Mesendoderm (in vitro differentiated cells): ENCODE results near the gene RAB31.

Experiments used
- DNase-seq: peaks from one replicate; pipeline ENCODE4 v3.0.0; 2013
- H2AK5ac ChIP-seq: 2 replicates; pipeline ENCODE4 v1.6.1; 2013; ENCODE audit warnings: low read length, inconsistent platforms
- H2BK120ac ChIP-seq: 2 replicates; pipeline ENCODE4 v1.6.1; 2013; ENCODE audit warnings: low read depth, mild to moderate bottlenecking, low read length, moderate library complexity, mixed read lengths
- H2BK15ac ChIP-seq: replicated peaks from 2 replicates; pipeline ENCODE4 v1.6.1; 2013; ENCODE audit warnings: low read depth, mild to moderate bottlenecking, moderate library complexity
- H2BK5ac ChIP-seq: 2 replicates; pipeline ENCODE4 v1.6.1; 2013; ENCODE audit warnings: low read length, inconsistent platforms
- H3K18ac ChIP-seq: 2 replicates; pipeline ENCODE4 v1.6.1; 2013; ENCODE audit warnings: mild to moderate bottlenecking, low read length, mixed read lengths
- H3K23ac ChIP-seq: one replicate; pipeline ENCODE4 v1.6.1; 2013; ENCODE audit warnings: low read length
- H3K27ac ChIP-seq: 2 replicates; pipeline ENCODE4 v1.5.1; 2013; ENCODE audit warnings: low read depth, mild to moderate bottlenecking, inconsistent platforms, low read length, moderate library complexity
- H3K27me3 ChIP-seq: 2 replicates; pipeline ENCODE4 v1.6.1; 2013; ENCODE audit warnings: low read length, control low read depth, mild to moderate bottlenecking, inconsistent platforms; ENCODE audit not compliant: insufficient read depth, poor library complexity
- H3K36me3 ChIP-seq: 2 replicates; pipeline ENCODE4 v1.6.1; 2013; ENCODE audit warnings: low read length, inconsistent platforms; ENCODE audit not compliant: control insufficient read depth, insufficient read depth
- H3K4ac ChIP-seq: one replicate; pipeline ENCODE4 v1.6.1; 2013; ENCODE audit warnings: low read depth, mild to moderate bottlenecking, low read length, moderate library complexity
- H3K4me1 ChIP-seq: 2 replicates; pipeline ENCODE4 v1.6.1; 2013; ENCODE audit warnings: low read depth, low read length, inconsistent platforms; ENCODE audit not compliant: control insufficient read depth
- H3K4me2 ChIP-seq: 2 replicates; pipeline ENCODE4 v1.6.1; 2013; ENCODE audit warnings: low read length
- H3K4me3 ChIP-seq: 2 replicates; pipeline ENCODE4 v1.5.1; 2013; ENCODE audit warnings: mild to moderate bottlenecking, low read length
- H3K56ac ChIP-seq: one replicate; pipeline ENCODE4 v1.6.1; 2013; ENCODE audit warnings: low read length
- H3K79me1 ChIP-seq: 2 replicates; pipeline ENCODE4 v1.6.1; 2013; ENCODE audit warnings: low read length, inconsistent platforms
- H3K79me2 ChIP-seq: 2 replicates; pipeline ENCODE4 v1.6.1; 2013; ENCODE audit warnings: mild to moderate bottlenecking, low read length; ENCODE audit not compliant: control insufficient read depth, insufficient read depth
- H3K9ac ChIP-seq: 2 replicates; pipeline ENCODE4 v1.6.1; 2013; ENCODE audit warnings: low read length, inconsistent platforms
- H4K5ac ChIP-seq: one replicate; pipeline ENCODE4 v1.6.1; 2013; ENCODE audit warnings: low read length
- H4K8ac ChIP-seq: one replicate; pipeline ENCODE4 v1.6.1; 2013; ENCODE audit warnings: low read depth, mild to moderate bottlenecking, control low read depth, low read length, moderate library complexity
- WGBS: extraction: QIAGEN DNeasy Blood & Tissue Kit; methylation state at CpG from one replicate; pipeline ENCODE4 v1.1.7; 2013; ENCODE audit warnings: low lambda C conversion rate, missing lambda C conversion rate; ENCODE audit not compliant: insufficient coverage; ENCODE audit errors: extremely low coverage; 5-methylcytosine and 5-hydroxymethylcytosine counted together

Gene RAB31

GRCh38 chr18:9818423-9818734 lies 110.3 kb downstream of the RAB31 start:
- Histone ChIP-seq H4K5ac (no peak overlapping the region), H3K27me3 (no peaks in the 10 kb centered on the region), H3K79me1 (no peaks in the 10 kb centered on the region), H2BK5ac (no peak overlapping the region), H3K9ac (no peak overlapping the region), H2BK15ac (no peak overlapping the region), H3K56ac (no peak overlapping the region), H3K23ac (no peak overlapping the region), H3K18ac (no peak overlapping the region), H3K4me1 (no peaks in the 10 kb centered on the region), H2AK5ac (no peak overlapping the region), H3K4me2 (no peak overlapping the region), H3K36me3 (no peaks in the 10 kb centered on the region), H2BK120ac (no peak overlapping the region), H3K27ac (no peak overlapping the region), H3K79me2 (no peaks in the 10 kb centered on the region), H3K4ac (no peak overlapping the region), H3K4me3 (no peak overlapping the region), H4K8ac (no peak overlapping the region)
- DNase-seq: no peak
- no CpG with 5 or more reads among the region's 2 CpGs for WGBS

DNA sequence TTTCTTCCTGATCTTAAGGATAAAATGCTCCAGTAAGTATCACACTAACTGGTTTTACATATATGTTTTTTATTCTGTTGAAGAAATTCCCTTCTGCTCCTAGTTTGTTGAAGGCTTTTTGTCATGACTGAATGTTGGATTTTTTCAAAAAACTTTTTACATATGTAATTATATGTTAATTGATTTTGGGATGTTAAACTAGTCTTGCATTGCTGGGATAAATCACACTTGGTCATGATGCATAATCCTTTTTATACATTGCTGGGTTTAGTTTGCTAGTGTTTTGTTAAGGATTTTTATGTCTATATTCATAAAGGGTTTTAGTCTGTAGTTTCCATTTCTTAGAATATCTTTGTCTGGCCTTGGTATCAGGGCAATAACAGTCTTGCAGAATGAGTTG lies 112.0 kb downstream of the RAB31 start:
- Histone ChIP-seq H3K4me1 (no peaks in the 10 kb centered on the region), H3K27me3 (no peaks in the 10 kb centered on the region), H3K9ac (no peak overlapping the region), H2BK120ac (no peak overlapping the region), H3K79me2 (no peaks in the 10 kb centered on the region), H3K4me3 (no peak overlapping the region), H4K8ac (no peak overlapping the region), H3K36me3 (no peaks in the 10 kb centered on the region), H3K27ac (no peak overlapping the region), H3K4me2 (no peak overlapping the region), H3K56ac (no peak overlapping the region), H2BK15ac (no peak overlapping the region), H3K79me1 (no peaks in the 10 kb centered on the region), H3K4ac (no peak overlapping the region), H3K23ac (no peak overlapping the region), H2AK5ac (no peak overlapping the region), H4K5ac (no peak overlapping the region), H2BK5ac (no peak overlapping the region), H3K18ac (no peak overlapping the region)
- DNase-seq: no peak

DNA sequence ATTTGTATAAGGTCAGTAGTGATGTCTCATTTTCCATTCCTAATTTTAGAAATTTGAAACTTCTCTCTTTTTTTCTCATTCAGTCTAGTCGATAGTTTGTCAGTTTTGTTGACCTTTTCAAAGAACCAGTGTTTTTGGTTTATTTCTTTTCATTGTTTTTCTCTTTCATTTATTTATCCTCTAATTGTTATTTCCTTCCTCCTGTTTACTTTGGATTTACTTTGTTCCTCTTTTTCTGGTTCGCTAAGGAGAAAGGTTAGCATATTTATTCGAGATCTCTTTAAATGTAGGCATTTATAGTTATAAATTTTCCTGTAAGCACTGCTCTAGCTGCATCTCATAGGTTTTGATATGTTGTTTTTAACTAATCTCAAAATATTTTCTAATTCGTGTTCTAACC lies 112.6 kb downstream of the RAB31 start:
- H3K23ac ChIP-seq: no peak overlapping the region
- H3K56ac ChIP-seq: no peak overlapping the region
- H3K9ac ChIP-seq: no peak overlapping the region
- no peak overlapping the region for H3K4me3 ChIP-seq
- no peak overlapping the region for H2AK5ac ChIP-seq
- no peak overlapping the region for H4K8ac ChIP-seq
- DNase-seq: no peak
- H3K27ac ChIP-seq: no peak overlapping the region
- no peak overlapping the region for H2BK120ac ChIP-seq
- WGBS: no CpG with 5 or more reads among the region's 4 CpGs
- no peak overlapping the region for H3K4ac ChIP-seq
- H4K5ac ChIP-seq: no peak overlapping the region
- H2BK5ac ChIP-seq: no peak overlapping the region
- H3K4me2 ChIP-seq: no peak overlapping the region
- no peaks in the 10 kb centered on the region for H3K36me3 ChIP-seq
- H3K4me1 ChIP-seq: no peaks in the 10 kb centered on the region
- H3K79me2 ChIP-seq: no peaks in the 10 kb centered on the region
- no peak overlapping the region for H3K18ac ChIP-seq
- H2BK15ac ChIP-seq: no peak overlapping the region
- H3K79me1 ChIP-seq: no peaks in the 10 kb centered on the region
- no peaks in the 10 kb centered on the region for H3K27me3 ChIP-seq

- Histone ChIP-seq H3K4me1 (no peaks in the 10 kb centered on the region), H3K4me2 (no peak overlapping the region), H2AK5ac (no peak overlapping the region), H3K18ac (no peak overlapping the region), H4K5ac (no peak overlapping the region), H2BK15ac (no peak overlapping the region), H3K79me1 (no peaks in the 10 kb centered on the region), H3K4me3 (no peak overlapping the region), H4K8ac (no peak overlapping the region), H3K56ac (no peak overlapping the region), H2BK120ac (no peak overlapping the region), H3K23ac (no peak overlapping the region), H3K9ac (no peak overlapping the region), H2BK5ac (no peak overlapping the region), H3K79me2 (no peaks in the 10 kb centered on the region), H3K27me3 (no peaks in the 10 kb centered on the region), H3K4ac (no peak overlapping the region), H3K36me3 (no peaks in the 10 kb centered on the region), H3K27ac (no peak overlapping the region)
- WGBS: no CpG with 5 or more reads among the region's 11 CpGs
- DNase-seq: no peak
Observed at GRCh38 chr18:9822587-9823185, 114.6 kb downstream of the RAB31 start.

GRCh38 chr18:9823805-9824473 lies 115.8 kb downstream of the RAB31 start:
- no peaks in the 10 kb centered on the region for H3K4me1 ChIP-seq
- no peak overlapping the region for H3K4me2 ChIP-seq
- H3K27me3 ChIP-seq: no peaks in the 10 kb centered on the region
- H2AK5ac ChIP-seq: no peak overlapping the region
- no peak for DNase-seq
- no peak overlapping the region for H4K5ac ChIP-seq
- no peak overlapping the region for H3K4ac ChIP-seq
- no peak overlapping the region for H3K18ac ChIP-seq
- H3K79me1 ChIP-seq: no peaks in the 10 kb centered on the region
- no peak overlapping the region for H2BK5ac ChIP-seq
- no peak overlapping the region for H4K8ac ChIP-seq
- no peak overlapping the region for H3K23ac ChIP-seq
- H3K9ac ChIP-seq: no peak overlapping the region
- H2BK120ac ChIP-seq: no peak overlapping the region
- H3K4me3 ChIP-seq: no peak overlapping the region
- no peak overlapping the region for H3K27ac ChIP-seq
- WGBS: no CpG with 5 or more reads among the region's 4 CpGs
- H2BK15ac ChIP-seq: no peak overlapping the region
- H3K79me2 ChIP-seq: no peaks in the 10 kb centered on the region
- no peak overlapping the region for H3K56ac ChIP-seq
- no peaks in the 10 kb centered on the region for H3K36me3 ChIP-seq

GRCh38 chr18:9824474-9824832 lies 116.4 kb downstream of the RAB31 start:
- H3K4ac ChIP-seq: no peak overlapping the region
- H3K27me3 ChIP-seq: no peaks in the 10 kb centered on the region
- H2AK5ac ChIP-seq: no peak overlapping the region
- no CpG with 5 or more reads among the region's 3 CpGs for WGBS
- H3K36me3 ChIP-seq: no peaks in the 10 kb centered on the region
- H4K5ac ChIP-seq: no peak overlapping the region
- H3K4me1 ChIP-seq: no peaks in the 10 kb centered on the region
- H3K79me2 ChIP-seq: no peaks in the 10 kb centered on the region
- H2BK15ac ChIP-seq: no peak overlapping the region
- H3K23ac ChIP-seq: no peak overlapping the region
- no peak overlapping the region for H4K8ac ChIP-seq
- no peak overlapping the region for H2BK5ac ChIP-seq
- no peak for DNase-seq
- H3K9ac ChIP-seq: no peak overlapping the region
- H3K56ac ChIP-seq: no peak overlapping the region
- peaks cover 3% of the 10 kb centered on the region for H3K79me1 ChIP-seq
- H3K27ac ChIP-seq: no peak overlapping the region
- no peak overlapping the region for H2BK120ac ChIP-seq
- H3K18ac ChIP-seq: no peak overlapping the region
- no peak overlapping the region for H3K4me2 ChIP-seq
- no peak overlapping the region for H3K4me3 ChIP-seq
